HG03280 (cell line): ENCODE measurements around the gene RPP21.
"Not testable (repeated sequence)": the region's sequence is repeated elsewhere in the genome, so short reads cannot be mapped to it uniquely, and the experiment has no call there.

Experiments
- ATAC-seq: cut with Tn5 transposase; IDR thresholded peaks from one replicate; pipeline ENCODE4 v1.9.1; 2021; ENCODE audit warnings: mild to moderate bottlenecking, moderate library complexity; ENCODE audit not compliant: unreplicated experiment

Gene RPP21

GRCh38 chr6:30369280-30369679 is 24.3 kb downstream of the RPP21 start:
- ATAC-seq = not testable (repeated sequence)

GRCh38 chr6:30378290-30378937 is 33.5 kb downstream of the RPP21 start:
- ATAC-seq = no peak

- no peak for ATAC-seq
Measured at GRCh38 chr6:30380464-30380863, 35.5 kb downstream of the RPP21 start.

GRCh38 chr6:30386166-30386565 is 41.2 kb downstream of the RPP21 start:
- ATAC-seq = no peak

- ATAC-seq = no peak
Measured at GRCh38 chr6:30391240-30391639, 46.3 kb downstream of the RPP21 start.

GRCh38 chr6:30394139-30394538 is 49.2 kb downstream of the RPP21 start:
- no peak for ATAC-seq
